Femur (tissue), 1 donor: ENCODE data around the gene DHX16.
"Not testable (repeated sequence)": the region's sequence is repeated elsewhere in the genome, so short reads cannot be mapped to it uniquely, and the experiment has no call there.

Experiments
- DNase-seq: peaks from one replicate; pipeline ENCODE4 v3.0.0-alpha.2; 2017

The DHX16 gene

DNA sequence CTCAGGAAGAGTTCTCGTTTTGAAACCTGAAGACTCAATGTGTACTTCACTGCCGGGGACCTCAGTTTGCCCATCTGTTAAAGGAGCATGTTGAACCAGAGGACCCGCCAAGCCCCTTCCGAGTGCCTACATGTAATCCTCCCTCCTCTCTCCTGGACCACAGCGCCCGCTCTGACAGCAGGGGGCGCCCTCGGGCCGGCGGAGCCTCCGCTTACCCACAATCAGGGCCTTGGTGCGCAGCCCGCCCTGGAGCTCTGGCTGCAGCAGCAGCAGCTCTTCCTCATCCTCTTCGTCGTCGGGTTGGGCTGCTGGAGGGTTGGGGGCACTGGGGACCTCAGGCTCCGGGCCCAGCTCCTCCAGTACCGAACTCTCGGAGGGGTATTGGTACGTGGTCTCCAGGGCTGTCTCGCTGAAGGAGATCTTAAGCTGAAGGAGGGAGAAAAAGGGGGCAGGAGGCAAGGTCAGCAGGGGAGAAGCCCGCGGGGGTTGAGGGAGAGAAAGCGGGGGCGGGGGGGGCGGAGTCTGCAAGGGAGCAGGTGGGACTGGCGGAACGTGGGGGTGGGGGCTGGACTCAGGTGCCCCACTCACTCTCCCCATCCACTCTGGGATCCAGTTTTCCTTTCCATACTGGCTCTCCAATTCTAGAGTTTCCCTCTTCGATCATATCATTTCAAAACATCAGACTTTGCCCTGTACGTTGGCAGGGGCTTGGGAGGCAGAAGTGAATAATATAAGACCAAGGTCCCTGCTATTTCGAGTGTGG, 6.3 kb upstream of the DHX16 start:
- peak; percentile 90 for DNase-seq

DNA sequence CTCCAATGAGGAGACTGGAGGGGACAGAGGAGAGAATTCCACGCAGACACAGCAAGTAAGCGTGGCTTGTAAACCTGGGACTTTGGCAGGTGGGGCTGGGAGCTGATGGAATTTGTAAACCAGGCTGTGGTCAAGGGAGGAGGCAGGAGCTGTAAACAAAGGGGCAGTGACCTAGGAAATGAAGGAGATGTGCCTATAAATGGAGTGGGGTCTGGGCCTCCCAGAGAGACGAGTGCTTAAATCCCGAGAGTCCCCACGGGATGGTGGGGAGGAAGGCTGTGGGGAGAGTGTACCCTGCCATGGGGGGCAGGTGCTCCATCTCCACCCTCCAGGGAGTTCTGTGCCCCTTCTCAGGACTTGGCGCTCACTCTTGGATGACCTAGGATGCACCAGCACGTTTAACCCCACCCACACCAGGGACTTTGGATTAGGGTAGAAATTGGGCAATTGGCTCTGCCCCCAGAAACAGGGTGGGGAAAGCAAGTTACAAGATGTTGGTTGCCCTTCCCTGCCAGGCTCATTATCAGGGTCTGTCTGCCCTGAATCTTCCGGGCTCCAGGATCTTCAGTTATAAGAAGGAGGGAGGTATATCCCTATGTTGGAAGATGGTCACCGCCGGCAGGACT, 4.0 kb upstream of the DHX16 start:
- no peak for DNase-seq

GRCh38 chr6:30670760-30671527, 1.9 kb downstream of the DHX16 start:
- DNase-seq, result no peak

- DNase-seq, result not testable (repeated sequence)
These were observed 6.5 kb downstream of the DHX16 start for GRCh38 chr6:30666300-30666699.

DNA sequence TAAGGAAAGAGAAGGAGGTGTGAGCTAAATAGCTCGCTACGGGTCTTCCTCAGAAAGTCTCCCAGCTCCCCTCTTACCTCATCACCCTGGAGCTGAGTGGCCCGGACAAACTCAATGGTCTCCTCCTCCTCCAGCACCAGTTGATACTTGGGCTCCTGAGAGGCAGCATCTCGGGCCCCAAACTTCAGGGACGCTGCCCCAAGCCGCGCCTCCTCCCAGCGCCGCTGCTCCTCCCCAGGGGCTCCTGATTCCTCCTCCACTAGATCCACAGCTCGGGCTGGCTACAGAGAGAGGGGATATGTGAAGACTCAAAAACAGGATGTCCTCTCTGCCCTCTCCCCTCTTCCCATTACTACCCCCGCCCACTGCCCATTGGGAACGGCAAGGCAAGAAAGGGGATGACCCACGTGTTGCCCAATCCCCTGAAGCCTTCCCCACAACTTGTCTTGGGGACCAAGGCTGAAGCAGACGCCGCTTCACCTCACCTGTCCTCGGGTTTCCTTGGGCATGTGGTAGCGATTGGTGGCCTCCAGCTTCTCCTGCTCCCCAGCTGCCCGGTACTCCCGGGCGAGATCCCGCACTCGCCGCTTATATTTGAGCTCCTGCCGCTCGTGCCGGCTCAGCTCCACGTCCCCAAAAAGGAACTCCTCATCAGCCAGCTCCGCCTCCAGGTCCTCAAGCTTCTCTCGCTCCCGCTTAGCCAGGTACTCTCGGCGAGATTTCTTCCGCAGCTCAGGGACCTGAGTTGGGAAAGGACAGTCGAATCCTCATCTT, 7.6 kb downstream of the DHX16 start:
- DNase-seq, result no peak

GRCh38 chr6:30657922-30658321, 14.9 kb downstream of the DHX16 start:
- DNase-seq, result not testable (repeated sequence)

DNA sequence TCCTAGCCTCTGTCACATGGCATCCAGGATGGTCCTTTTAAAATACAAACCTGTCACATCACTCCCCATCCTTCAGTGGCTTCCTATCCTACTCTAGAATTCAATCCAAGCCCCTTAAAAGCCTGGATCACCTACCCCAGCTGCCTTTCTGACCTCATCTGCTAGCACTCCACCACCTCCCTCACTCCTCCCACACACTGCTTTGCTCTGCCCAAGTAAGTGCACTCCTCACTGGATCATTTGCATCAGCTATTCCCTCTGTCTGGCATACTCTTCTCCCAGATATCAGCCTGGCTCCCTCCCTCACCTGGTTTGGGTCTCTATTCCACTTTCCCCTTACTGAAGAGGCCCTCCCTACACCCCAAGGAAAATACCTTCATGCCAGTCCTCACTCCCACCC, 15.4 kb downstream of the DHX16 start:
- no peak for DNase-seq

DNA sequence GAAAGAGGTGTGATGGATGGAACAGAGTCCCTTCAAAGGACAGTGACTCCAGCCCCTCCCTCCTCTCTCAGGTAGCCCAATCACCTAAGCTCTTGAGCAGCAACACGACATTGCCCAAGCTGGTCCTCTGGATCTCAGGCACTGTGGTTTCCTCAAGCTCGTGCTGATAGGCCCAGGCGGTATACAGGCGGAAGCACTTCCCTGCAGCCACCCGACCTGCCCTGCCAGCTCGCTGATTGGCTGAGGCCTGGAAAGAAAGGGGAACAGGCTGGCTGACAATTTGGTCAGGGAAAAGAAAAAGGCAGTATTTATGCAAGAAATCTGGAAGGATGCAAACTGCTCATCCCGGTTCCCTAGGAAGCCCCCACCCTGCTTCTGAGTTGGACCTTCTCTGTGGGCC, 16.3 kb downstream of the DHX16 start:
- peak; percentile 38 for DNase-seq

DNA sequence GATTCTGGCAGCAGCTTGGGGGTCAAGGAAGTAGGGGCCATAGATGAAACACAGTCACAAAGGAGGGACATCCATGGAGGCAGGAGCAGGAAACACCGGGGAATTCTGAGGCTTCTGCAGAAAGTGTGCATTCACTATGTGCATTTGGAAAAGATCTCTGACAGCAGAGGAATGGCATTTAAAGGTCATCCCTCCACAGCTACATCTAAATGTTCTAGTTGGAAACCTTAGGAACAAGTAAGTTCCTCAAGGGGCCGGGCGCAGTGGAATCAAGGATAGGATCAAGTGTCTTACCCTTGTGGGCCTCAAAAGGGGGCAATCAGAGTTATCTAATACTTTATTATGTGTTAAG, 17.1 kb downstream of the DHX16 start:
- DNase-seq, result no peak

- DNase-seq, result no peak
These were observed 17.7 kb downstream of the DHX16 start for GRCh38 chr6:30654798-30655742.

DNA sequence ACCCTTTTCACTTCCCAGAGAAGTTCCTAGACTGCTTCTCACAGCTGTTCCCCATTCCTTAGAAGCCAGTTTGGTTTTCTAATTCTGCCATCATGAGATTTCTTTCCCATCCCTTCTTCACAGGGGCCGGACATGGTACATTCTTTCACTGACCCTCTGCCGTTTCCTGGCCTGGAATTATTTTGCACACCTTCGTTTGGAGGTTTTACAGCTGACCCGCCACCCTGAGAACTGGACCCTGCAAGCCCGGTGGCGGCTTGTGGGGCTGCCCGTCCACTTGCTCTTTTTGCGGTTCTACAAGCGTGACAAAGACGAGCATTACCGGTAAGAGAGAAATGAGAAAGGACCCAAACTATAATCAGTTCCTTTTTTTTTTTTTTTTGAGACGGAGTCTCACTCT, 21.7 kb downstream of the DHX16 start:
- no peak for DNase-seq

DNA sequence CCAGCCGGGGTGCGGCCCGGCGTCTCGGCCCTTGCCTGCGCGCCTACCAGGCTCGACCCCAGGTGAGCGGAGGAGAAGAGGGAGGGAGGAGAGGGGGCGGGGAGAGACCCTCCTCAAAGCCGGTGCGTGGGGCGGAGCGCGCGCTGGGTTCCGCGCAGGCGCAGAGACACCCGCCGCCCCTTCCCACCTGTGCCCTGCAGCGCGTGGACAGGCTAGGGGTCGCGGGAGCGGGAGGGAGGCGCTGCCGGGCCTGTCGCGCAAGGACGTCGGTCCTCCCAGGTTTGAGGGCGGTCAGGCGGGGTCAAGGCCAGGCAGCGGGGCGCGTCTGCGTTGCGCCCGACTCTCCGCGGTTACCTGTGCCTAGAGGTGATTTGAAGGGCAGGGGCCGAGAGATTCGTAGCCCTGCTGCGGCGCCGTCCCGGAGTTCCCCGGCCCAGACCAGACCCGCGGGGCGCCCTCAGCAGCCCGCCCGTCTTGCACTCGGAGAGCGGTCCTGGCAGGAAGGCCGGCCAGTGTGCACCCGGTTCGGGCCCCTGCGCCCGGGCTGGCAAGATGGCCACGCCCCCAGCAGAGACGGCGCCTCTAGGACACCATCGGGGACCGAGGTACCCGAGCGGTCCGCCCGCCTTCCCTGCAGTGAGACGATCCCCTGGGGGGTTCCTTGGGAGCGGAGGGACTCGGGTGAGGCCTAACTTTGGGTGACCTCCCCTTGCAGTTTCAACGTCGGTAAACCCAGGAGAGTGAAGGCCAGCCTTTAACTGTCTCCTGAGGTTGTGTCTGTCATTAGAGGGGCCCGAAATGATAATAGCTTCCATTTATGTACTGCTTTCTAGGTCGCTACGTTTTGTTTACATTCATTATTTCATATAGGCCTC, 25.3 kb downstream of the DHX16 start:
- peak; percentile 65 for DNase-seq

DNA sequence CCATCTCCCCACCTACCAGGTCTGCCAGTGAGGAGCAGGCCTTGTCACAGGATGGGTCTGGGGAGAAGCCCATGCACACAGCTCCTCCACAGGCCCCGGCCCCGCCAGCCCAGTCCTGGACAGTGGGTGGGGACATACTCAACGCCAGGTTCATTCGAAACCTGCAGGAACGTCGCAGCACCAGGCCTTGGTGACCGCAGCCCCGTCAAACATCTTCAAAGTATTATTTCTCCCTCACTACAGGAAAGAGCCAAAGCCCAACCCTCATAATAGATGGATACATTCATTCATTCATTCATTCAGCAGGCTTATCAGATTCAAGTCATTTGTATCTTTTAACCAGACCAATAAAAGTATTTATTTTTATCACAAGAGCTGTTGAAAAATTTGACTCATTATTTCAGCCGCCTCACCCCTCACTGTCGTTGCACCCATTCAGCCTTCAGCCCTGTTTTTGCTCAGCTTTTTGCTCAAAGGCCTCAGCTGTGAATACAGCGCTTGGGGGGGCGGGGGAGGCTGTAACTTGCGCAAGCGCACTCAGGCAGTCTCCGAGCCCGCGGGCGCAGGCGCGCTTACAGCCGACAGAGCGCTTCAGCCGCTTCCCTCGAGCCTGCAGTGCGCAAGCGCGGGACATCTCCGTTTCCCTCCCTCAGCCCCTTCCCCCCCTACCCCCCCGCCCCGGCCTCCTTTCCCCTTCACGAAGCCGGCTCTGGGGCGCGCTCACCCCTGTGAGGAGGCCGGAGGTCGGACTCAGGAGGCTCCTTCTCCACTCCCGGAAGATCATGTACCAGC, 26.2 kb downstream of the DHX16 start, which contains the start of gene C6orf136:
TSS of gene C6orf136 (plus strand) at position 684 of the 792 bp plus-strand sequence. CDS start at position 783, 99 bp downstream.
- peak; percentile 96 for DNase-seq

DNA sequence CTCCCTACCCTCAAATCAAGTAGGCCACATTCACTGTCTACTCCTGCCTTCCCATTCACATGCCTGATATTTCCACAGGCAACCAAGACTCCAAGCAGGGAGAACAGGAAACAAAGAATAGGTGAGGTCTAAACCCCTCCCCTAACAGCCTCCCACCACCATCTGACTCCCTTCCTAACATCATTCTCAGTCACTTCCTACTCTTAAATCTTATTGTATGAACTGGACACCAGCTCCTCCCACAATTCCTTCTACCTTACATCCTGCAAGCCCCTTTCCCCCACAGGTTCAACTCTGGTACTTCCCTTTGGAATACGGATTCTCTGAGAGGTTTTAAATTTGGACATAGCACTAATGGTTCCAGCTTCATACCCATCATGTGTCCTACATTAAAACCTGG, 26.8 kb downstream of the DHX16 start:
- no peak for DNase-seq

GRCh38 chr6:30644769-30645168, 28.0 kb downstream of the DHX16 start:
- DNase-seq, result no peak

- no peak for DNase-seq
These were observed 29.1 kb downstream of the DHX16 start for GRCh38 chr6:30643656-30644055.

GRCh38 chr6:30641048-30641447, 31.8 kb downstream of the DHX16 start:
- DNase-seq, result no peak

DNA sequence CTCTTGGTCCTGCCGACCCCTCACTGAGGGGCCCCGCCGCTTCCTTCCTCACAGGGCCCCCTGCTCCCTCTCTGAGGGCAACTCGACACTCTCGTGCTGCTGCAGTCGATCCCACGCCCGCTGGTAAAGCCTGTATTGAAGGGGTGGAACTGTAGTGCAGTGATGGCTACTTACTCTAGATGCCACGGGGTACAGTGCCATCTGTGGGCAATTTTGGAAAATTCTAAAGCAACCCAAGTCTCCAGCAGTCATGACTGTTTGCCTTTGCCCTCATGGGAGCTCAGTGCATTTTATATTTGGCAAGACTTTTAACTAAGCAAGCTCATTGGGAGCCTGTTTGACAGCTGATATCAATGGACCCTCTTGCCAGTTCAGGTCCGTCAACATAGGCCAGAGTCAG, 32.3 kb downstream of the DHX16 start:
- DNase-seq, result no peak

DNA sequence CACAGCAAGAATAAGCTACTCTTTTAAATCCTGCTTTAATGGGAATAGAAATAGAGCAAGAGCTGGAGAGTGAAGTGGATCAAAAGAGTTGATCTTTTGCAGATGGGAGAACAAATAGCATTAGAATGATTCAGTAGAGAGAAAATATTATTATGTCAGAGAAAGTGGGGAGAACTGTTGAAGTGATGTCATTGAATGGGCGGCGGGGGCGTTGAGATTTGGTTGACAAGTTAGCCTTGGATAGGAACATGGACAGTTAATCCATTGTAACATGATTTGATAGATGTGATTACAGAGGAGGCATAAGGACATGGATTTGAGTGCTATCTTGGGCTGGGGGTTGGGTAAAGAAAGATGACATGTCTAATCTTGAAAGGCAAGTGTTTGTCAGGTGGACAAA, 37.0 kb downstream of the DHX16 start:
- DNase-seq, result no peak
